KMS-11 (cell line): ENCODE measurements around the gene EFTUD2.

Experiments
- H2AFZ ChIP-seq: fragments of 200-600 bp; sonication (generic); 2 replicates; pipeline ENCODE4 v1.6.1; 2016; ENCODE audit warnings: antibody characterized with exemption, mixed run types, low read depth
- H3K27ac ChIP-seq: fragments of 200-600 bp; sonication (generic); 2 replicates; pipeline ENCODE4 v1.6.1; 2016; ENCODE audit warnings: mild to moderate bottlenecking, mixed run types
- H3K27me3 ChIP-seq: fragments of 200-600 bp; sonication (generic); 2 replicates; pipeline ENCODE4 v1.6.1; 2017; ENCODE audit warnings: mild to moderate bottlenecking, low read depth, mixed run types, moderate library complexity; ENCODE audit not compliant: insufficient read depth
- H3K36me3 ChIP-seq: fragments of 200-600 bp; sonication (generic); 2 replicates; pipeline ENCODE4 v1.6.1; 2017; ENCODE audit warnings: mild to moderate bottlenecking, mixed run types; ENCODE audit not compliant: insufficient read depth
- H3K4me1 ChIP-seq: fragments of 200-600 bp; sonication (generic); 2 replicates; pipeline ENCODE4 v1.6.1; 2016; ENCODE audit warnings: mild to moderate bottlenecking, low read depth, mixed run types; ENCODE audit not compliant: poor library complexity, severe bottlenecking
- H3K4me2 ChIP-seq: fragments of 200-600 bp; sonication (generic); 2 replicates; pipeline ENCODE4 v1.7.0; 2016; ENCODE audit warnings: mild to moderate bottlenecking, mixed run types
- H3K4me3 ChIP-seq: fragments of 200-600 bp; sonication (generic); IDR thresholded peaks from 2 replicates; pipeline ENCODE4 v1.6.1; 2017; ENCODE audit warnings: low read depth, low read length, mixed read lengths; ENCODE audit not compliant: insufficient read depth
- H3K79me2 ChIP-seq: fragments of 200-600 bp; sonication (generic); 2 replicates; pipeline ENCODE4 v1.6.1; 2016; ENCODE audit warnings: low read depth, mixed run types; ENCODE audit not compliant: insufficient read depth
- H3K9ac ChIP-seq: fragments of 200-600 bp; sonication (generic); 2 replicates; pipeline ENCODE4 v1.6.1; 2016; ENCODE audit warnings: mild to moderate bottlenecking, mixed run types
- H4K20me1 ChIP-seq: fragments of 200-600 bp; sonication (generic); 2 replicates; pipeline ENCODE4 v1.6.1; 2016; ENCODE audit warnings: mild to moderate bottlenecking, mixed run types; ENCODE audit not compliant: insufficient read depth
- TF ChIP-seq, protein P1 (sequence below): fragments of 200-600 bp; sonication (generic); conservative IDR thresholded peaks from 2 replicates; pipeline ENCODE4 v1.6.1; 2017; ENCODE audit warnings: low read depth, mild to moderate bottlenecking, antibody characterized with exemption, low read length, moderate library complexity, mixed read lengths

Gene EFTUD2

DNA sequence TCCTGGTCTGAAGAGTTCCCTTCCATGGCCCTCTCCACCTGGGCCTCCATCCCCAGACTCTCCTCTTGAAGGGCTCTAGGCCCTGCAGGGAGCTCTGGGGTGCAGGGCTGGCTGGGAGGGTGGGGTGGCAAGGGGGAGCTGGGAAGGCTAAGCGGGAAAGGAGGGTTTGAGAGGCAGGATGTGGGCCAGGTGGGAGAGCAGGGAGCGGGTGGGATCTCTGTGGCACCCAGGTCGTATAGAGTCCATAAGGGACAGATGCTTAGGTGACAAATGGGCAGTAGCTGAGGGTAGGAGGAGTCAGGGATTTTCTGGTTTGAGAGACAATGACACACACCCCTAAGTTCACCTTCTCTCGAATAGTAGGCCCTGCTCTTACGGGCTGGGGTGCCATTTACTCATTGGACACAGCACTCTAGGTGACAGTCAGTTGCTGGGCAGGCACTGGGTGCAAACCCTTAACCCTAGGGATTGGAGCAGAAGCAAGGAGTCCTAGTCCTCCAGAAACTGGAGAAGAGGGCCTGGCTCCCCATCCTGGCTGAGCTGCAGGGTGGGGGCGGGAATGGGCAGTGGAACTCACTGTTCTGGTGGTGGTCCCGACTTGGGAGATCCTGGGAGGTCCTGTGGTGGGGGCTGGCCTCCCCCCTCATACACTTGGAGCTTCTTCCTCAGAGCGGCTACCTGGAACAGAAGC is 33.0 kb upstream of the EFTUD2 start:
- Histone ChIP-seq H3K79me2 (no peaks in the 10 kb centered on the region), H3K27ac (no peak overlapping the region), H3K27me3 (no peaks in the 10 kb centered on the region), H3K4me2 (no peak overlapping the region), H3K4me3 (no peak overlapping the region), H4K20me1 (no peaks in the 10 kb centered on the region), H3K9ac (no peak overlapping the region), H3K36me3 (peaks cover 5% of the 10 kb centered on the region; the same call in 1 of the 2 replicates), H2AFZ (no peak overlapping the region), H3K4me1 (no peaks in the 10 kb centered on the region)
- TF ChIP-seq, protein P1, sequence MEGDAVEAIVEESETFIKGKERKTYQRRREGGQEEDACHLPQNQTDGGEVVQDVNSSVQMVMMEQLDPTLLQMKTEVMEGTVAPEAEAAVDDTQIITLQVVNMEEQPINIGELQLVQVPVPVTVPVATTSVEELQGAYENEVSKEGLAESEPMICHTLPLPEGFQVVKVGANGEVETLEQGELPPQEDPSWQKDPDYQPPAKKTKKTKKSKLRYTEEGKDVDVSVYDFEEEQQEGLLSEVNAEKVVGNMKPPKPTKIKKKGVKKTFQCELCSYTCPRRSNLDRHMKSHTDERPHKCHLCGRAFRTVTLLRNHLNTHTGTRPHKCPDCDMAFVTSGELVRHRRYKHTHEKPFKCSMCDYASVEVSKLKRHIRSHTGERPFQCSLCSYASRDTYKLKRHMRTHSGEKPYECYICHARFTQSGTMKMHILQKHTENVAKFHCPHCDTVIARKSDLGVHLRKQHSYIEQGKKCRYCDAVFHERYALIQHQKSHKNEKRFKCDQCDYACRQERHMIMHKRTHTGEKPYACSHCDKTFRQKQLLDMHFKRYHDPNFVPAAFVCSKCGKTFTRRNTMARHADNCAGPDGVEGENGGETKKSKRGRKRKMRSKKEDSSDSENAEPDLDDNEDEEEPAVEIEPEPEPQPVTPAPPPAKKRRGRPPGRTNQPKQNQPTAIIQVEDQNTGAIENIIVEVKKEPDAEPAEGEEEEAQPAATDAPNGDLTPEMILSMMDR, result no peak

DNA sequence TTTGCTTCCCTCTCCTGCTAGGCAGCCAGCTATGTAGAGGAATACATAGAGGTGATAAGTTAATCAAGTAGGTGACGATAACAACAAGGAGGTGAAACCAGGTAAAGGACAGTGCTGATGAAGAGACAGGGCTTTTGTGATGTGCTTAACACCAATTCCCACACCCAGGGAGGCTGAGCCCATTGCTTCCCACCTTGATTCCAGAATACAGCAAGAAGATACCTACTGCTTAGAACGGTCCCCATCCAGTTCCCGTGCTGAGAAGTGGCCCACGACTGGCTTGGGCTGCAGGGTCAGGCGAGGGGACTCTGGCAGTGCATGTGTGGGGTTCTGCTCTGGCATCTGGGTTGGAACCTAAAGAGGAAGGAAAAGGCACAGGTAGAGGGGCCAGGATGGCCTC is 32.1 kb upstream of the EFTUD2 start:
- Histone ChIP-seq H3K79me2 (no peaks in the 10 kb centered on the region), H2AFZ (no peak overlapping the region), H3K4me3 (no peak overlapping the region), H3K4me1 (no peaks in the 10 kb centered on the region), H4K20me1 (no peaks in the 10 kb centered on the region), H3K27ac (no peak overlapping the region), H3K9ac (no peak overlapping the region), H3K27me3 (no peaks in the 10 kb centered on the region), H3K36me3 (peaks cover 5% of the 10 kb centered on the region; the same call in 1 of the 2 replicates), H3K4me2 (no peak overlapping the region)
- TF ChIP-seq, protein P1, result no peak

GRCh38 chr17:44930667-44931066 is 31.4 kb upstream of the EFTUD2 start:
- Histone ChIP-seq H3K4me3 (no peak overlapping the region), H3K36me3 (peaks cover 5% of the 10 kb centered on the region; the same call in 1 of the 2 replicates), H3K27ac (no peak overlapping the region), H3K27me3 (no peaks in the 10 kb centered on the region), H2AFZ (no peak overlapping the region), H3K9ac (no peak overlapping the region), H3K4me1 (no peaks in the 10 kb centered on the region), H3K4me2 (no peak overlapping the region), H4K20me1 (no peaks in the 10 kb centered on the region), H3K79me2 (no peaks in the 10 kb centered on the region)
- TF ChIP-seq, protein P1, result no peak

DNA sequence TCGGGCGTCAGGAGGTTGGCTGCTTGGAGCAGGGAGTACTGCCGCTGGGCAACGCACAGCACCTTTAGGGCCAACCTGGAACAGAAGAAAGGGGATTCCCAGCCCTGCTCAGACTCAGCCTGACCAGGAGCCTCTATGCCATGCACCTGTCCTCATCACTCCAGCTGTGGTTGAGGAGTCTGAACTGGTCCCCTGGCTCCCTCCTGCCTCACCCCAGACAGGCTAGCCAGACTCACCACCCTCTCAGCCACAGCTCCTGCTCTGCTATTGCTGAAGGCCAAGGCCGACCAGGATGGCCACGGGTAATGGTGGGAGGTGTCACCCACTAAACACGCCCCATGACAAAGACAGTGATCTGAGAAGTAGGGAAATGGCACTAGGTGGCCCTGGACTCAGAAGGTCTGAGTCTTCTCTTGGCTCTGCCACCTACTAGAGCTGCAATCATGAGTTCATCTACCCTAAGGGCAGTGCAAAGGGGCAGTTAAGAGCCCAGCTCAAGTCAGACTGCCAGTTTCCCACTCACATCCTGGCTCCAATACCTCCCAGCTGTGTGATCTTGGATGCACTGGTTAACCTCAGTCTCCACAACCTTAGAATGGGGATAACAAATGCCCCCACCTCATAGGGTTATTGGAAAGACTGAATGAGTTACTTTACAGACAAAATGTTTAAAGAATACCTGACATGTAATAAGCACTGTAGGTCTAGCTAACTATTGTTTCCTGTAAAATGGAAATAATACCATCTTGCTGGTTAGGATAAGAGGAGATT is 29.9 kb upstream of the EFTUD2 start:
- TF ChIP-seq, protein P1, result no peak
- Histone ChIP-seq H3K79me2 (no peaks in the 10 kb centered on the region), H3K4me2 (no peak overlapping the region), H3K36me3 (peaks cover 5% of the 10 kb centered on the region; the same call in 1 of the 2 replicates), H3K4me3 (no peak overlapping the region), H4K20me1 (no peaks in the 10 kb centered on the region), H3K4me1 (no peaks in the 10 kb centered on the region), H3K27me3 (no peaks in the 10 kb centered on the region), H2AFZ (no peak overlapping the region), H3K9ac (no peak overlapping the region), H3K27ac (no peak overlapping the region)
